Vagina (tissue), 2 donors: Measurements from ENCODE around the gene IDH2. TPM values are rescaled to one million over a fixed set of nuclear protein-coding genes. Genes with fewer than 3 reads are reported as not detected.
"Not testable (repeated sequence)": the region's sequence is repeated elsewhere in the genome, so short reads cannot be mapped to it uniquely, and the experiment has no call there.

Source experiments
- DNase-seq, 2 donors: peaks; one replicate each; pipeline ENCODE4 v3.0.0-alpha.2; 2017; ENCODE audit errors: extremely low spot score in 2 of 2
- H3K27ac ChIP-seq: fragments of 200-600 bp; sonication (generic); one replicate; pipeline ENCODE4 v1.5.1; 2019
- H3K27me3 ChIP-seq: fragments of 200-600 bp; sonication (generic); one replicate; pipeline ENCODE4 v1.5.1; 2019
- H3K36me3 ChIP-seq, 2 donors: fragments of 200-600 bp; sonication (generic); one replicate each; pipeline ENCODE4 v1.5.1; 2017 to 2019
- H3K4me1 ChIP-seq: fragments of 200-600 bp; sonication (generic); one replicate; pipeline ENCODE4 v1.5.1; 2019
- H3K4me3 ChIP-seq, 2 donors: fragments of 200-600 bp; sonication (generic); 1 replicate in 1 of 2; 2 replicates in 1 of 2; pipeline ENCODE4 v1.5.1; 2016 to 2019
- H3K9me3 ChIP-seq: fragments of 200-600 bp; sonication (generic); one replicate; pipeline ENCODE4 v1.5.1; 2019
- POLR2A ChIP-seq, 2 donors: fragments of 450-650 bp; IDR thresholded peaks; one replicate each; pipeline ENCODE4 v1.6.1; 2017; ENCODE audit warnings: antibody characterized with exemption in 2 of 2, mild to moderate bottlenecking in 2 of 2, moderate library complexity in 2 of 2
- POLR2AphosphoS5 ChIP-seq, 2 donors: sonication (generic); formaldehyde crosslinking; IDR thresholded peaks; one replicate each; pipeline ENCODE4 v1.9.0; 2017; ENCODE audit warnings: antibody characterized with exemption in 2 of 2, mild to moderate bottlenecking in 2 of 2, low read depth in 1 of 2; ENCODE audit not compliant: insufficient read depth in 1 of 2
- intact Hi-C: fragments of 100-400 bp; cut with DNase I; formaldehyde crosslinking; loops from one replicate; pipeline ENCODE4 v1.15.1; 2023
- total RNA-seq: library from RNA; depleted of rRNA; stranded (reverse); fragments of >200 nt; gene quantifications from one replicate; pipeline ENCODE4 v1.2.3, GENCODE V29; 2016
- TF ChIP-seq, protein P1 (sequence below), 3 experiments: fragments of 450-650 bp in 2 of 3; fragments of 200-600 bp in 1 of 3; sonication (generic) in 1 of 3; IDR thresholded peaks; one replicate each; pipeline ENCODE4 v1.5.1; 2017 to 2019; ENCODE audit warnings: antibody characterized with exemption in 3 of 3, mild to moderate bottlenecking in 2 of 3, moderate library complexity in 2 of 3

The IDH2 gene
- 39.3 TPM for total RNA-seq

DNA sequence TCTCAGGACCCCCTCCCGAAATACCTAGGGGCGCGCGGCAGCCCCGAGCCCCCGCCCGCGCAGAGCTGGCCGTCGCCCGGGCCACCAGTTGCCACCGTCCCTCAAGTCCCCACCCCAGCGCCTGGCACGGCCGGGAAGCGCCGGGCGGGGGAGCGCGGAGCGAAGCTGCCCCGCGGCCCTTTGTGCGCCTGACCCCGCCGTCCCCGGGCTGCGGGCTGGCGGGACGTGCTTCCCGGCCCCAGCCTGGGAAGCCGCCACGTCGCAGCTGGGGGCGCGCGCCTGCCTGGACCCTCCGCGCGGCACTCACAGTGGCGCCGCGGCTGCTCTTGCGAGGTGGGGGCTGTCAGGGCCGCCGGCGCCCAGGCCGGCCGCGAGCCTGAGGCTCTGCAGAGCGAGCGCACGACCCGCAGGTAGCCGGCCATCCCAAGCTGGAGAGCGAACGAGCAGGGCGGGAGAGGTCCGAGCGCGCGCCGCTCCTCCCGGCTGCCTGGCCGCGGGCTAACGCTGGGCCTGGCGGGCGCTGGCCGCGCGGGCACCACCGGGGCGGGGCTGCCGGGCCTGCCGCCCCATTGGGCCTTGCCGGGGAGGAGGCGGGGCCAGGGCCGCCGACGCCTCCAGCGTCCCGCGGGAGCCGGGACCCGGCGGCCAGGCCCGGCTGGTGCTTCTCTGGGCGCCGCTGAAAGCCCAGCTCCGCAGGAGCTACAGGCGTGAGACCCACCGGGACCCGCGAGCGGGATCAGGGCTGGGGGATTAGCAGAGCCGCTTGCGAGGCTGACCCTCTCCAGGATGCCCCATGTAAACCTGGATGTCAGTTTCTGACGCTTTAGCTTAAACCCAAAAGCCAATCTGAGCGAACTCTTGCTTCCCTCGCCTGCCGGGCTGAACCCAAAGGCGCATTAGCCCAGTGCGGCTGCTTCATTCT is at the start of gene IDH2:
Gene IDH2, minus strand, starts transcription at position 500 of the 922 bp plus-strand sequence. Its CDS starts 78 bp downstream, at position 422.
- no peak for DNase-seq
- H3K4me3 ChIP-seq = peak within 1 kb of the TSS; percentile 87 to 92
- TF ChIP-seq POLR2AphosphoS5 (IDR thresholded peaks at IDR 0.05; ENCODE audit: insufficient read depth in 1 of 2, low read depth in 1 of 2) (peak in 1 of 2 donors; percentile 82), POLR2A (IDR thresholded peaks at IDR 0.05) (peak in 1 of 2 donors; percentile 89)
- TF ChIP-seq, protein P1, sequence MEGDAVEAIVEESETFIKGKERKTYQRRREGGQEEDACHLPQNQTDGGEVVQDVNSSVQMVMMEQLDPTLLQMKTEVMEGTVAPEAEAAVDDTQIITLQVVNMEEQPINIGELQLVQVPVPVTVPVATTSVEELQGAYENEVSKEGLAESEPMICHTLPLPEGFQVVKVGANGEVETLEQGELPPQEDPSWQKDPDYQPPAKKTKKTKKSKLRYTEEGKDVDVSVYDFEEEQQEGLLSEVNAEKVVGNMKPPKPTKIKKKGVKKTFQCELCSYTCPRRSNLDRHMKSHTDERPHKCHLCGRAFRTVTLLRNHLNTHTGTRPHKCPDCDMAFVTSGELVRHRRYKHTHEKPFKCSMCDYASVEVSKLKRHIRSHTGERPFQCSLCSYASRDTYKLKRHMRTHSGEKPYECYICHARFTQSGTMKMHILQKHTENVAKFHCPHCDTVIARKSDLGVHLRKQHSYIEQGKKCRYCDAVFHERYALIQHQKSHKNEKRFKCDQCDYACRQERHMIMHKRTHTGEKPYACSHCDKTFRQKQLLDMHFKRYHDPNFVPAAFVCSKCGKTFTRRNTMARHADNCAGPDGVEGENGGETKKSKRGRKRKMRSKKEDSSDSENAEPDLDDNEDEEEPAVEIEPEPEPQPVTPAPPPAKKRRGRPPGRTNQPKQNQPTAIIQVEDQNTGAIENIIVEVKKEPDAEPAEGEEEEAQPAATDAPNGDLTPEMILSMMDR (IDR thresholded peaks at IDR 0.05) = no peak
- no peaks in the 10 kb centered on the region for H3K27me3 ChIP-seq
- no peaks in the 10 kb centered on the region for H3K36me3 ChIP-seq
- no peaks in the 10 kb centered on the region for H3K9me3 ChIP-seq
- H3K27ac ChIP-seq = peak within 1 kb of the TSS; percentile 97
- H3K4me1 ChIP-seq = peaks cover 65% of the 10 kb centered on the region
- intact Hi-C loops = no loop called here

DNA sequence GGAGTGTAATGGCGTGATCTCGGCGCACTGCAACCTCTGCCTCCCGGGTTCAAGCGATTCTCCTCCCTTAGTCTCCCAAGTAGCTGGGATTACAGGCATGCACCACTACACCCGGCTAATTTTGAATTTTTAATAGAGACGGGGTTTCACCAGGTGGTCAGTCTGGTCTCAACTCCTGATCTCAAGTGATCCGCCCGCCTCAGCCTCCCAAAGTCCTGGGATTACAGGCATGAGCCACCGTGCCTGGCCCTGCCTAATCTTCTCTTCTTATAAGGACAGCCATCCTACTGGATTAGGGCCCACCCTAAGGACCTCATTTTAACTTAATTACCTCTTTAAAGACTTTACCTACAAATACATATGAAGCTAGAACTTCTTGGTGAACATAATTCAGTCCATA is 48.3 kb upstream of the IDH2 start:
- peaks cover 13% of the 10 kb centered on the region for H3K4me1 ChIP-seq
- intact Hi-C loops, H3K36me3 ChIP-seq, H3K4me3 ChIP-seq, H3K27me3 ChIP-seq, H3K9me3 ChIP-seq, DNase-seq, H3K27ac ChIP-seq: not testable (repeated sequence)

DNA sequence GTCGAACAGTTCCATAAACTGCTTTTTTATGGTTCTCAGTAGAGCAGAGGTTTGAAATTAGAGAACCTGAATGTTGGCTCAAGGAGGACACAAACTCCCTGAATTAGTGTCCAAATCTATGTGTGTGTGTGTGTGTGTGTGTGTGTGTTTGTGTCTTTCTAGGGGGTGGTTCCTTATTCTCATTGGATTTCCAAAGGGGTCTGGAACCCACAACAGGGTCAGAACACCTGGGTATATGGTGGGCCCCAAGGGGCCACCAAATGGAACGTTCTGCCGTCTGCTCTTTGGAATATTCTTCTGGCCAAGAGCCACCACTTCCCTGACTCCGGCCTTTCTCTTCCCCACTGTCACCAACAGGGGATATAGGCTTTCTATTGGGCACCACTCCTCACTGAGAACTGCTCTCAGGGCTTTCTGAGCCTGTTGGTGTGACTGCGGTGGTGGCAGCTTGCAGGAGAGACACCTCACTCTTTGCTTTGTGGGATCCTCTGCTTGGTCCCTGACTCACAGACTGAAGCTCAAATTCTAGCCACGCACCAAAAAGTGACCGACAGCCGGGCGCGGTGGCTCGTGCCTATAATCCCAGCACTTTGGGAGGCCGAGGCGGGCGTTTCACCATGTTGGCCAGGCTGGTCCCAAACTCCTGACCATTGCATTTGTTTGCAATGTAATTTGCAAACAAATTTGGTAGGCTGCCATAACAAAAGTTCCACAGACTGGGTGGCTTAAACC is 47.5 kb upstream of the IDH2 start:
- no peaks in the 10 kb centered on the region for H3K36me3 ChIP-seq
- H3K27me3 ChIP-seq = no peaks in the 10 kb centered on the region
- TF ChIP-seq POLR2A (IDR thresholded peaks at IDR 0.05) (no peak), POLR2AphosphoS5 (IDR thresholded peaks at IDR 0.05; ENCODE audit: insufficient read depth in 1 of 2, low read depth in 1 of 2) (no peak)
- TF ChIP-seq, protein P1 (IDR thresholded peaks at IDR 0.05) = no peak
- no peaks in the 10 kb centered on the region for H3K9me3 ChIP-seq
- peaks cover 6% of the 10 kb centered on the region for H3K4me1 ChIP-seq
- intact Hi-C loops = no loop called here
- DNase-seq = no peak
- no peak overlapping the region for H3K27ac ChIP-seq
- no peak overlapping the region for H3K4me3 ChIP-seq

DNA sequence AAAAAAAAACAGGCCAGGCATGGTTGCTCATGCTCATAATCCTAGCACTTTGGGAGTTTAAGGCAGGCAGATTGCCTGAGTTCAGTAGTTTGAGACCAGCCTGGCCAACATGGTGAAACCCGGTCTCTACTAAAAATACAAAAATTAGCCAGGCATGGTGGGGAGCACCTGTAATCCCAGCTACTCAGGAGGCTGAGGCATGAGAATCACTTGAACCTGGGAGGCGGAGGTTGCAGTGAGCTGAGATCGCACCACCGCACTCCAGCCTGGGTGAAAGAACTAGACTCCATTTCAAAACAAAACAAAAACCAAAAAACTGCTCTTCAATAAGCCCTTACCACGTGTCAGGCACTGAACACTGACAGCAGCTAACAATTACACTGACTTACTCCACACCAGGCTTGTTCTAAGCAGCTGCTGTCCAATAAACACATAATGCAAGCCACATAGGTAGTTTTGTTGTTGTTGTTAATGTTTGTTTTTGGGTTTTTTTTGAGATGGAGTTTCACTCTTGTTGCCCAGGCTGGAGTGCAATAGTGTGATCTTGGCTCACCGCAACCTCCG is 44.0 kb upstream of the IDH2 start:
- H3K27me3 ChIP-seq, H3K4me1 ChIP-seq, DNase-seq, H3K27ac ChIP-seq, H3K36me3 ChIP-seq, H3K9me3 ChIP-seq, intact Hi-C loops, H3K4me3 ChIP-seq: not testable (repeated sequence)

DNA sequence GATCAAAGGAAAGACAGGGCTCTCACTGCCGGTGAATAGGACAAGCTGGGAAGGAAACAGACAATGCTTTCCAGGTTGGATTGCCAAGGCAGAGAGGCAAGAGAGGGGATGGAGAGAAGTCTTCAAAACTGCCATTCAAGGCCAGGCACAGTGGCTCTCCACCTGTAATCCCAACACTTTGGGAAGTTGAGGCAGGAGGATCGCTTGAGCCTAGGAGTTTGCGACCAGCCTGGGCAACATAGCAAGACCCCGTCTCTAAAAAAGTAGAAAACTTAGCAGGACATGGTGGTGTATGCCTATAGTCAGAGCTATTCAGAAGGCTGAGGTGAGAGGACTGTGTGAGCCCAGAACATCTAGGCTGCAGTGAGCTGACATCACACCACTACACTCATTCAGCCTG is 43.5 kb upstream of the IDH2 start:
- no peaks in the 10 kb centered on the region for H3K9me3 ChIP-seq
- H3K27me3 ChIP-seq = no peaks in the 10 kb centered on the region
- H3K4me1 ChIP-seq = no peaks in the 10 kb centered on the region
- H3K4me3 ChIP-seq = no peak overlapping the region
- intact Hi-C loops = no loop called here
- no peak for DNase-seq
- TF ChIP-seq, protein P1 (IDR thresholded peaks at IDR 0.05) = no peak
- TF ChIP-seq POLR2A (IDR thresholded peaks at IDR 0.05) (no peak), POLR2AphosphoS5 (IDR thresholded peaks at IDR 0.05; ENCODE audit: insufficient read depth in 1 of 2, low read depth in 1 of 2) (no peak)
- H3K36me3 ChIP-seq = no peaks in the 10 kb centered on the region
- no peak overlapping the region for H3K27ac ChIP-seq
